ENCODE measurements around the gene LMOD1. TPM values are rescaled to one million over a fixed set of nuclear protein-coding genes. Genes with fewer than 3 reads are reported as not detected.
A peak's percentile ranks its signal among the peaks of the same experiment; 100 is the strongest.

The LMOD1 gene
- total RNA-seq, 1 donor from 2014 or later, result 0.41 TPM

GRCh38 chr1:201939574-201939973, 6.8 kb downstream of the LMOD1 start:
- no peak overlapping the region for H3K4me3 Mint-ChIP-seq (ENCODE audit: low read depth)
- no peak for TF ChIP-seq CTCF (IDR thresholded peaks at IDR 0.05; ENCODE audit: unreplicated experiment)
- no peaks in the 10 kb centered on the region for H3K9me3 Mint-ChIP-seq (ENCODE audit: low read depth)
- H3K27me3 Mint-ChIP-seq, result peaks cover 6% of the 10 kb centered on the region
- peaks cover 22% of the 10 kb centered on the region for H3K4me1 Mint-ChIP-seq (ENCODE audit: low read depth)
- DNase-seq (ENCODE audit: low spot score, unreplicated experiment), result no peak
- peak overlapping the region; percentile 34 for H3K27ac Mint-ChIP-seq
- no peaks in the 10 kb centered on the region for H3K36me3 Mint-ChIP-seq (ENCODE audit: insufficient read depth)

GRCh38 chr1:201939148-201939547, 7.2 kb downstream of the LMOD1 start:
- H3K4me1 Mint-ChIP-seq (ENCODE audit: low read depth), result peaks cover 22% of the 10 kb centered on the region
- no peaks in the 10 kb centered on the region for H3K36me3 Mint-ChIP-seq (ENCODE audit: insufficient read depth)
- H3K9me3 Mint-ChIP-seq (ENCODE audit: low read depth), result no peaks in the 10 kb centered on the region
- no peak for TF ChIP-seq CTCF (IDR thresholded peaks at IDR 0.05; ENCODE audit: unreplicated experiment)
- peaks cover 8% of the 10 kb centered on the region for H3K27me3 Mint-ChIP-seq
- H3K4me3 Mint-ChIP-seq (ENCODE audit: low read depth), result no peak overlapping the region
- H3K27ac Mint-ChIP-seq, result no peak overlapping the region
- DNase-seq (ENCODE audit: low spot score, unreplicated experiment), result no peak

- peaks cover 6% of the 10 kb centered on the region for H3K27me3 Mint-ChIP-seq
- no peaks in the 10 kb centered on the region for H3K9me3 Mint-ChIP-seq (ENCODE audit: low read depth)
- no peak for TF ChIP-seq CTCF (IDR thresholded peaks at IDR 0.05; ENCODE audit: unreplicated experiment)
- no peak for DNase-seq (ENCODE audit: low spot score, unreplicated experiment)
- H3K27ac Mint-ChIP-seq, result peak overlapping the region; percentile 29
- H3K4me3 Mint-ChIP-seq (ENCODE audit: low read depth), result no peak overlapping the region
- H3K4me1 Mint-ChIP-seq (ENCODE audit: low read depth), result peaks cover 22% of the 10 kb centered on the region
- H3K36me3 Mint-ChIP-seq (ENCODE audit: insufficient read depth), result no peaks in the 10 kb centered on the region
Observed at GRCh38 chr1:201938440-201939035, 7.8 kb downstream of the LMOD1 start.

- no peak overlapping the region for H3K27ac Mint-ChIP-seq
- no peak for TF ChIP-seq CTCF (IDR thresholded peaks at IDR 0.05; ENCODE audit: unreplicated experiment)
- H3K9me3 Mint-ChIP-seq (ENCODE audit: low read depth), result no peaks in the 10 kb centered on the region
- peaks cover 6% of the 10 kb centered on the region for H3K27me3 Mint-ChIP-seq
- peaks cover 22% of the 10 kb centered on the region for H3K4me1 Mint-ChIP-seq (ENCODE audit: low read depth)
- H3K36me3 Mint-ChIP-seq (ENCODE audit: insufficient read depth), result no peaks in the 10 kb centered on the region
- DNase-seq (ENCODE audit: low spot score, unreplicated experiment), result no peak
- no peak overlapping the region for H3K4me3 Mint-ChIP-seq (ENCODE audit: low read depth)
Observed at GRCh38 chr1:201937624-201938213, 8.6 kb downstream of the LMOD1 start.

GRCh38 chr1:201933840-201934430, 12.4 kb downstream of the LMOD1 start:
- no peak overlapping the region for H3K27ac Mint-ChIP-seq
- peaks cover 6% of the 10 kb centered on the region for H3K27me3 Mint-ChIP-seq
- no peaks in the 10 kb centered on the region for H3K9me3 Mint-ChIP-seq (ENCODE audit: low read depth)
- DNase-seq (ENCODE audit: low spot score, unreplicated experiment), result no peak
- H3K4me3 Mint-ChIP-seq (ENCODE audit: low read depth), result no peak overlapping the region
- peaks cover 2% of the 10 kb centered on the region for H3K4me1 Mint-ChIP-seq (ENCODE audit: low read depth)
- TF ChIP-seq CTCF (IDR thresholded peaks at IDR 0.05; ENCODE audit: unreplicated experiment), result no peak
- H3K36me3 Mint-ChIP-seq (ENCODE audit: insufficient read depth), result no peaks in the 10 kb centered on the region
